Osteoblast (primary cell): Measurements from ENCODE around the gene RNF151. TPM values are rescaled to one million over a fixed set of nuclear protein-coding genes. Genes with fewer than 3 reads are reported as not detected.

Source experiments
- DNase-seq: peaks from one replicate; pipeline ENCODE4 v3.0.0; 2011; ENCODE audit warnings: low spot score, mixed read lengths; ENCODE audit not compliant: insufficient read length; ENCODE audit errors: missing footprints
- H2AFZ ChIP-seq: 2 replicates; pipeline ENCODE4 v1.6.0; 2011; ENCODE audit warnings: mild to moderate bottlenecking, low read length
- H3K27ac ChIP-seq: 2 replicates; pipeline ENCODE4 v1.5.1; 2011; ENCODE audit warnings: mild to moderate bottlenecking, low read depth, low read length, moderate library complexity
- H3K27me3 ChIP-seq: 2 replicates; pipeline ENCODE4 v1.6.0; 2012; ENCODE audit warnings: mild to moderate bottlenecking, control low read depth, inconsistent platforms, low read length, moderate library complexity; ENCODE audit not compliant: insufficient read depth
- H3K36me3 ChIP-seq: 2 replicates; pipeline ENCODE4 v1.5.1; 2011; ENCODE audit warnings: mild to moderate bottlenecking, low read length, control low read depth, moderate library complexity; ENCODE audit not compliant: insufficient read depth
- H3K4me1 ChIP-seq: 2 replicates; pipeline ENCODE4 v1.5.1; 2011; ENCODE audit warnings: mild to moderate bottlenecking, low read length, control low read depth, moderate library complexity; ENCODE audit not compliant: insufficient read depth
- H3K4me2 ChIP-seq: 2 replicates; pipeline ENCODE4 v1.6.0; 2011; ENCODE audit warnings: mild to moderate bottlenecking, low read length; ENCODE audit not compliant: insufficient read depth
- H3K4me3 ChIP-seq: fragments of 200-600 bp; sonication (generic); 3 replicates; pipeline ENCODE4 v1.5.1; 2012; ENCODE audit warnings: mild to moderate bottlenecking, low read length, inconsistent platforms; ENCODE audit not compliant: insufficient read depth
- H3K79me2 ChIP-seq: 2 replicates; pipeline ENCODE4 v1.6.0; 2012; ENCODE audit warnings: mild to moderate bottlenecking, low read length, control low read depth, inconsistent platforms; ENCODE audit not compliant: insufficient read depth
- H3K9me3 ChIP-seq: 2 replicates; pipeline ENCODE4 v1.5.1; 2011; ENCODE audit warnings: low read depth, low read length, control low read depth
- H4K20me1 ChIP-seq: 2 replicates; pipeline ENCODE4 v1.6.0; 2012; ENCODE audit warnings: mild to moderate bottlenecking, low read length, control low read depth; ENCODE audit not compliant: insufficient read depth
- CTCF ChIP-seq: IDR thresholded peaks from 2 replicates; pipeline ENCODE4 v1.5.1; 2011; ENCODE audit warnings: mild to moderate bottlenecking, low read depth, low read length, moderate library complexity; ENCODE audit errors: extremely low read depth
- total RNA-seq: library from RNA; depleted of rRNA; stranded (reverse); fragments of >200 nt; gene quantifications from 2 replicates; pipeline ENCODE4 v1.2.3, GENCODE V29; 2012

RNF151 gene
- total RNA-seq, 1 donor = 0.36 TPM

GRCh38 chr16:1989209-1990100 is 22.8 kb downstream of the RNF151 start, which contains the start of gene SYNGR3:
Gene SYNGR3 (plus strand): TSS chr16:1989970. CDS start chr16:1990103, 133 bp downstream.
- H3K36me3 ChIP-seq = peaks cover 11% of the 10 kb centered on the region
- no peak within 1 kb of the TSS for H3K27ac ChIP-seq
- peaks cover 12% of the 10 kb centered on the region for H3K79me2 ChIP-seq
- H3K27me3 ChIP-seq = peaks cover 29% of the 10 kb centered on the region
- H2AFZ ChIP-seq = no peak within 1 kb of the TSS
- no peaks in the 10 kb centered on the region for H3K9me3 ChIP-seq
- DNase-seq = no peak
- no peak within 1 kb of the TSS for H3K4me2 ChIP-seq
- TF ChIP-seq CTCF = no peak
- H3K4me3 ChIP-seq = no peak within 1 kb of the TSS
- H4K20me1 ChIP-seq = peaks cover 5% of the 10 kb centered on the region
- peaks cover 10% of the 10 kb centered on the region for H3K4me1 ChIP-seq

GRCh38 chr16:1990101-1990350 is 23.4 kb downstream of the RNF151 start:
- Histone ChIP-seq H2AFZ (no peak overlapping the region), H3K36me3 (peaks cover 11% of the 10 kb centered on the region), H3K4me3 (no peak overlapping the region), H3K4me1 (peaks cover 6% of the 10 kb centered on the region), H3K27me3 (peaks cover 29% of the 10 kb centered on the region), H3K79me2 (peaks cover 9% of the 10 kb centered on the region), H3K4me2 (no peak overlapping the region), H3K9me3 (no peaks in the 10 kb centered on the region), H3K27ac (no peak overlapping the region), H4K20me1 (peaks cover under 1% of the 10 kb centered on the region)
- TF ChIP-seq CTCF = no peak
- no peak for DNase-seq

- Histone ChIP-seq H3K27ac (no peak overlapping the region), H4K20me1 (no peaks in the 10 kb centered on the region), H3K36me3 (peaks cover 11% of the 10 kb centered on the region), H3K79me2 (peaks cover 4% of the 10 kb centered on the region), H3K4me2 (no peak overlapping the region), H3K4me3 (no peak overlapping the region), H3K4me1 (peaks cover under 1% of the 10 kb centered on the region), H3K9me3 (no peaks in the 10 kb centered on the region), H2AFZ (no peak overlapping the region), H3K27me3 (peaks cover 29% of the 10 kb centered on the region)
- no peak for TF ChIP-seq CTCF
- DNase-seq = no peak
Measured at GRCh38 chr16:1990351-1991134, 23.9 kb downstream of the RNF151 start.

GRCh38 chr16:1991135-1991551 is 24.5 kb downstream of the RNF151 start:
- H3K4me2 ChIP-seq = no peak overlapping the region
- no peak for DNase-seq
- no peak overlapping the region for H3K4me3 ChIP-seq
- H3K27me3 ChIP-seq = peaks cover 29% of the 10 kb centered on the region
- H3K4me1 ChIP-seq = no peaks in the 10 kb centered on the region
- no peak overlapping the region for H2AFZ ChIP-seq
- no peak overlapping the region for H3K27ac ChIP-seq
- H3K79me2 ChIP-seq = no peaks in the 10 kb centered on the region
- no peaks in the 10 kb centered on the region for H3K9me3 ChIP-seq
- no peaks in the 10 kb centered on the region for H4K20me1 ChIP-seq
- peaks cover 9% of the 10 kb centered on the region for H3K36me3 ChIP-seq
- TF ChIP-seq CTCF = no peak
